Colonic mucosa (tissue), 4 donors: Measurements from ENCODE around the gene MKKS. TPM values are rescaled to one million over a fixed set of nuclear protein-coding genes. Genes with fewer than 3 reads are reported as not detected.
"Not testable (repeated sequence)": the region's sequence is repeated elsewhere in the genome, so short reads cannot be mapped to it uniquely, and the experiment has no call there.

Experiments
- DNase-seq: peaks from one replicate; pipeline ENCODE4 v3.0.0-alpha.2; 2020
- H3K27ac ChIP-seq: fragments of 200-600 bp; one replicate; pipeline ENCODE4 v1.8.0; 2021
- H3K27me3 ChIP-seq: fragments of 200-600 bp; one replicate; pipeline ENCODE4 v1.8.0; 2021
- H3K36me3 ChIP-seq: fragments of 200-600 bp; one replicate; pipeline ENCODE4 v1.8.0; 2021
- H3K4me1 ChIP-seq: fragments of 200-600 bp; one replicate; pipeline ENCODE4 v1.8.0; 2021; ENCODE audit warnings: mild to moderate bottlenecking
- H3K4me3 ChIP-seq: fragments of 200-600 bp; one replicate; pipeline ENCODE4 v1.8.0; 2021
- H3K9ac ChIP-seq, 2 donors: one replicate each; pipeline ENCODE4 v1.7.0; 2013; ENCODE audit warnings: control low read depth in 2 of 2, low read depth in 2 of 2, low read length in 2 of 2
- H3K9me3 ChIP-seq: fragments of 200-600 bp; one replicate; pipeline ENCODE4 v1.8.0; 2021
- CTCF ChIP-seq: fragments of 200-600 bp; IDR thresholded peaks from one replicate; pipeline ENCODE4 v1.8.0; 2022; ENCODE audit warnings: antibody characterized with exemption, mild to moderate bottlenecking
- intact Hi-C: fragments of 100-400 bp; cut with DNase I; formaldehyde crosslinking; loops from one replicate; pipeline ENCODE4 v1.14.1; 2022
- total RNA-seq, 2 donors: library from RNA; stranded (reverse); fragmentation: NEBNext Ultra II Directional in 1 of 2; extraction: Animal tissue kit (Norgen Biotek cat#: 25700) in 1 of 2; gene quantifications; one replicate each; pipeline ENCODE4 v1.2.1, GENCODE V29; 2021
- donor health status: healthy.
- donor health status: DM: no; HTN: no; CAD: no.
- donor health status: DM: no; HTN: no; CAD: no.

MKKS gene
- total RNA-seq, 2 donors from 2014 or later, result 22.6 to 24.9 TPM

GRCh38 chr20:10429443-10429981 is 4.5 kb downstream of the MKKS start:
- Histone ChIP-seq H3K9me3 (no peaks in the 10 kb centered on the region), H3K36me3 (no peaks in the 10 kb centered on the region), H3K4me3 (no peak overlapping the region), H3K9ac (no peak overlapping the region), H3K4me1 (peaks cover 7% of the 10 kb centered on the region), H3K27me3 (no peaks in the 10 kb centered on the region), H3K27ac (peak overlapping the region; percentile 47)
- no peak for TF ChIP-seq CTCF
- DNase-seq, result peak; percentile 53
- intact Hi-C loops, result loop anchor here (5.0 kb wide), 1 partner anchor 812 kb away; no protein-coding TSS in a partner anchor

GRCh38 chr20:10428008-10428407 is 6.0 kb downstream of the MKKS start:
- no peaks in the 10 kb centered on the region for H3K36me3 ChIP-seq
- H3K4me1 ChIP-seq, result peaks cover 6% of the 10 kb centered on the region
- H3K27ac ChIP-seq, result no peak overlapping the region
- intact Hi-C loops, result loop anchor here (5.0 kb wide), 1 partner anchor 811 kb away; no protein-coding TSS in a partner anchor
- H3K4me3 ChIP-seq, result no peak overlapping the region
- no peaks in the 10 kb centered on the region for H3K27me3 ChIP-seq
- H3K9ac ChIP-seq, result no peak overlapping the region
- no peaks in the 10 kb centered on the region for H3K9me3 ChIP-seq
- no peak for TF ChIP-seq CTCF
- DNase-seq, result no peak

GRCh38 chr20:10427060-10427692 is 6.8 kb downstream of the MKKS start:
- TF ChIP-seq CTCF, result peak; percentile 77
- no peaks in the 10 kb centered on the region for H3K36me3 ChIP-seq
- no peaks in the 10 kb centered on the region for H3K27me3 ChIP-seq
- H3K9me3 ChIP-seq, result no peaks in the 10 kb centered on the region
- intact Hi-C loops, result loop anchor here (2.0 to 5.0 kb wide), 2 partner anchors 448 to 810 kb away; no protein-coding TSS in a partner anchor
- peaks cover 3% of the 10 kb centered on the region for H3K4me1 ChIP-seq
- H3K9ac ChIP-seq, result no peak overlapping the region
- peak; percentile 50 for DNase-seq
- H3K27ac ChIP-seq, result no peak overlapping the region
- no peak overlapping the region for H3K4me3 ChIP-seq

GRCh38 chr20:10423735-10424134 is 10.3 kb downstream of the MKKS start:
- TF ChIP-seq CTCF, result no peak

GRCh38 chr20:10419550-10420133 is 14.4 kb downstream of the MKKS start:
- no peaks in the 10 kb centered on the region for H3K36me3 ChIP-seq
- H3K9me3 ChIP-seq, result no peaks in the 10 kb centered on the region
- no peak overlapping the region for H3K27ac ChIP-seq
- H3K4me3 ChIP-seq, result no peak overlapping the region
- no peaks in the 10 kb centered on the region for H3K27me3 ChIP-seq
- intact Hi-C loops, result no loop called here
- H3K9ac ChIP-seq, result no peak overlapping the region
- no peak for TF ChIP-seq CTCF
- no peaks in the 10 kb centered on the region for H3K4me1 ChIP-seq
- no peak for DNase-seq

More at GRCh38 chr20:10423735-10424134, 10.3 kb downstream of the MKKS start:
- Histone ChIP-seq H3K36me3 (no peaks in the 10 kb centered on the region), H3K9ac (no peak overlapping the region), H3K9me3 (no peaks in the 10 kb centered on the region), H3K4me1 (no peaks in the 10 kb centered on the region), H3K4me3 (no peak overlapping the region), H3K27ac (no peak overlapping the region), H3K27me3 (no peaks in the 10 kb centered on the region)
- DNase-seq, result no peak
- intact Hi-C loops, result no loop called here

- H3K36me3 ChIP-seq, H3K27ac ChIP-seq, intact Hi-C loops, DNase-seq, H3K27me3 ChIP-seq, H3K4me1 ChIP-seq, H3K9ac ChIP-seq, H3K4me3 ChIP-seq, H3K9me3 ChIP-seq: not testable (repeated sequence)
Measured at GRCh38 chr20:10417218-10417617, 16.8 kb downstream of the MKKS start.
